MM.1S (cell line): ENCODE measurements around the gene HPDL.

Experiments used
- CTCF ChIP-seq: fragments of 300-600 bp; sonication (generic); IDR thresholded peaks from 2 replicates; pipeline ENCODE4 v1.5.1; 2016; ENCODE audit warnings: antibody characterized with exemption, low read length, mixed read lengths
- EZH2 ChIP-seq: fragments of 300-600 bp; sonication (generic); optimal IDR thresholded peaks from 2 replicates; pipeline ENCODE3; 2017; ENCODE audit warnings: low read depth, mild to moderate bottlenecking, antibody characterized with exemption, low read length, mixed read lengths

GRCh38 chr1:45325851-45326506 lies 716 bp upstream of the HPDL start:
- TF ChIP-seq CTCF (no peak), EZH2 (no peak)
